Stimulated activated CD8-positive, alpha-beta memory T cell treated with anti-CD3 and anti-CD28 coated beads, Interleukin-15, amount 100 ng/mL, for 48 hours (primary cell): ENCODE results near the gene NTN5.
"Not testable (repeated sequence)": the region's sequence is repeated elsewhere in the genome, so short reads cannot be mapped to it uniquely, and the experiment has no call there.

Experiments used
- DNase-seq, 2 donors: peaks; one replicate each; pipeline ENCODE4 v3.0.0-alpha.2; 2020; ENCODE audit warnings: low read depth in 2 of 2

Gene NTN5

GRCh38 chr19:48670699-48671445 lies 1.9 kb downstream of the NTN5 start:
- no peak for DNase-seq

DNA sequence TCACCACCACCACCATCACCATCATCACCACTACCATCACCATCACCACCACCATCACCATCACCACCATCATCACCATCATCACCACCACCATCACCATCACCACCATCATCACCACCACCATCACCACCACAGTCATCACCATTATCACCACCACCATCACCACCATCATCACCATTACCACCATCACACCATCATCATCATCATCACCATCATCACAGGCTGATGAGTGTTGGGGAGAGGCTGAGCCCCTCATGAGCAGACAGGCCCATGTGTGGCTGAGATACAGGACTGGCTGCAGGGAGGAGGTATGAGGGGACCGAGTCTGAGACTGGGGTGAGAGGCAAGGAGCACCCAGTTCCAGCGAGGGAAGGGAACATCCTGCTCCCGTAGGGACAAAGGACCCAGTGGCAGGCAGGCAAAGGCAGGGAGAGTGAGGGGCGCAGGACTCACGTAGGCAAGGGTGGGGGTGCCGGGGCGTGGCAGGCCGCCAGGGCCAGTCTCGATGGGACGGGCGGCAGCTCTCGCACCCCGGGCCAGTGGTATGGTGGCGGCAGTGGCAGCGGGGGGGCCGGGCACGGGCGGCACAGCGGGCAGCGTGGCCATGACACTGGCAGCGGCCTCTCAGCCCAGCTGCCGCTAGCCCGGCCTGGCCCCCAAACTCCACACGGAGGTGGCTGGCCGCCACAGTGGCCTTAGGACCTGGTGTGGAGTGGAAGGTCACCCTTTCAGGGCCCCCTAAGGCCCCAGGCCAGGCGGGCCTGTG lies 2.7 kb downstream of the NTN5 start:
- DNase-seq: no peak

GRCh38 chr19:48668761-48669160 lies 4.1 kb downstream of the NTN5 start:
- no peak for DNase-seq

GRCh38 chr19:48668332-48668731 lies 4.5 kb downstream of the NTN5 start:
- DNase-seq: no peak

- no peak for DNase-seq
These were observed 7.0 kb downstream of the NTN5 start for GRCh38 chr19:48665786-48666185.

- DNase-seq: no peak
These were observed 8.3 kb downstream of the NTN5 start for GRCh38 chr19:48664476-48664875.

DNA sequence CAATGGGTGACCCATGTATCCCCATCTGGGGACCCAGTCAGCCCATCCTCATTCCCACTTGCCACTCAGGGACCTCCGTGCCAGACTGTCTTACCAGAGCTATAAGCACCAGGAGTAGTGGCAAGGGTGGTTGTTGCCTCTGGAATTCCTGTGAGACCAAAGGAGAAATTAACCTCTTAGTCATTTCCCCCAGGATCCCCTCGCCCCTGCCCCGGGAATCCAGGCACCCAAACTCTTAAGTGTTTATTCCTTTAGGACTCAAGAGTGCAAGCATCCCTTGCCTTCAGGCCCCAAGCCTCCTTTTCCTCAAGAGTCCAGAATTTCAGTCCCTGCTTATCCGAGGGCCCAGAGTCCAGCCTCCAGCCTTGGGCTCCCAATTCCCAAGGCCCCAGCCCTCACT lies 9.2 kb downstream of the NTN5 start:
- no peak for DNase-seq

GRCh38 chr19:48661711-48662090 lies 11.1 kb downstream of the NTN5 start:
- DNase-seq: no peak

GRCh38 chr19:48660852-48661710 lies 11.7 kb downstream of the NTN5 start:
- DNase-seq: peak; percentile 56 to 60

- DNase-seq: no peak
These were observed 13.0 kb downstream of the NTN5 start for GRCh38 chr19:48659768-48660167.

GRCh38 chr19:48658483-48658882 lies 14.3 kb downstream of the NTN5 start:
- DNase-seq: no peak

DNA sequence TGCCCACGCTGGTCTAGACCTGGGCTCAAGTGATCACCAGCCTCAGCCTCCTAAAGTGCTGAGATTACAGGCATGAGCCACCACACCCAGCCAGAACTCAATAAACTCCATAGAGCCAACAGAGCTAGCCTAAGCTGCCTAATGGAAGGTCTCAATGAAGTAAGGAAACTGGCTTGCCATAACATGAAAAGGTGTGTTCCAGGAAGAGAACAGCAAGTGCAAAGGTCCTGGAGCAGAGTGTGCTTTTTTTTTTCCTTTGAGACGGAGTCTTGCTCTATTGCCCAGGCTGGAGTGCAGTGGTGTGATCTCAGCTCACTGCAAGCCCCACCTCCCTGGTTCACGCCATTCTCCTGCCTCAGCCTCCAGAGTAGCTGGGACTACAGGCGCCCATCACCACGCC lies 15.0 kb downstream of the NTN5 start:
- not testable (repeated sequence) for DNase-seq

DNA sequence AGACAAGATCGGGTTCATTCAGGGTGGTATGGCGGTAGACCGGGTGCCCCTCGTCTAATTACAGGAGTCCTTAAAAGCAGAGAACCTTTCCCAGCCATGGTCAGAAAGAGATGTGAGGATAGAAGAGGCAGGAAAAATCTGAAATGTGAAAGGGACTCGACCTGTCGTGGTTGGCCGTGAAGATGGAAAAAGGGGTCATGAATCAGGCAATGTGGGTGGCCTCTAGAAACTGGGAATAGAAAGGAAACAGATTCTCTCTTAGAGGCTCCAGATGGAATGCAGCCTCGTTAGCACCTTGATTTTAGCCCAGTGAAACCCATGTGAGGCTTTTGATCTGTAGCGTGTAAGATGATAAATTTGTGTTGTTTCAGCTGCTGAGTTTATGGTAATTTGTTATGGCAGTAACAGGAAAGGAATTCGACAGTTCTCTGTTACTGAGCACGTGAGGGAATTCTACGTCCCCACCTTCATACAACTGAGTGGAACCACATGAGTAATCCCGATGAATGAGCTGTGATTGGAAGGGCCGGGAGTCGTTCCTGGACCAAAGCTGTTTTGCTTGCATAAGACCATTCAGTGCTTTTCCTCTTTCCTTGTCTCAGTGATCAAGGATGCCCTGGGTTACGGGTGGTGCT lies 15.9 kb downstream of the NTN5 start:
- DNase-seq: no peak

DNA sequence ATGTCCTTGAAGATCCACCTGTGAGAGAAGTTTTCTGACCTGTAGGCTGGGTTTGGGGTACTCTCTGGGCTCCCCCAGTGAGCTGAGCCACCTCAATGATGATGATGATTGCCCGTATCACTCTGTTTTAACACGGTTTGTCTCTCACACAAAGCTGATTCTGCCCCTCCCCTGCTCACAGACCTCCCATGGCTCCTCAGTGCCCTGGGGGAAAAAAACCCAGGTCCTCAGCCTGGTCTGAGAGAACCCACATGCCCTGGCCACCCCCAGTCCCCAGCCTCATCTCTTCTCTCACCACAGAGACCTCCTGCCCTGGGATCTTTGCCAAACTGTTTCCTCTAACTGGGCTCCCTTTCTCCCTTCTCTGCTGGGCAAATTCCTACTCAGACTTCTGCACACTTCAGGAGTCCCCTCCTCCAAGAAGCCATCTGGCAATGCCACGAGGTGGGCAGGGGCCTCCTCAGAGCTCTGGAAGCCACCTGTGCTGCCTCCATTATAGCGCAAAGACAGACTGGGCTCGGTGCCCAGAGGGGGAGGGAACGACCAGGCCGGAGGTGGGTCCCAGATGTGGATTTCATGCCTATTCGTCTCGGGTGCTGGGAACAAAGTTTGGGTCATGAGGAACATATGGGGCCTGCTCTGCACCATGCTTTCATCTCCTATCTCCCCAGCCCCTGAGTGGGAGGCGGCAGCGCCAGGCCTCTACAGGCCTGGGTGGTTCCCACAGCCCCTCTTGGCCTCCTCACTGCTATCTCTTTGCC lies 18.3 kb downstream of the NTN5 start:
- no peak for DNase-seq

DNA sequence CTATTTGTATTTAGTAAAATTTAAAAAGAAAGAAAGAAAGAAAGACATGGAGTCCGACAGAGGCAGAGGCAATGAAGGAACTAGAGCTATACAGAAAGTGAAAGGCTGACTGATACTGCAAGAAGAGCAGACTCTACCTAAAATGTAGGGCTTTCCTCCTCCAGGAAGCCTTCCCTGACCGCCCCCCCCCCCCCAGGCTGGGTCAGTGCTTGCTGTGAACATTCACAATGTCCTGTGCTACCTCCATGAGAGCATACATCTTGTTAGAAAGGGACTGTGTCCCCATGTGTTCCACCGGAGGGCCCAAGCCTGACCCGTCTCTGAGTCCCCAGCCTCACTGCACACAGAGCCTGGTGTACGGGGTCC lies 21.2 kb downstream of the NTN5 start:
- no peak for DNase-seq

DNA sequence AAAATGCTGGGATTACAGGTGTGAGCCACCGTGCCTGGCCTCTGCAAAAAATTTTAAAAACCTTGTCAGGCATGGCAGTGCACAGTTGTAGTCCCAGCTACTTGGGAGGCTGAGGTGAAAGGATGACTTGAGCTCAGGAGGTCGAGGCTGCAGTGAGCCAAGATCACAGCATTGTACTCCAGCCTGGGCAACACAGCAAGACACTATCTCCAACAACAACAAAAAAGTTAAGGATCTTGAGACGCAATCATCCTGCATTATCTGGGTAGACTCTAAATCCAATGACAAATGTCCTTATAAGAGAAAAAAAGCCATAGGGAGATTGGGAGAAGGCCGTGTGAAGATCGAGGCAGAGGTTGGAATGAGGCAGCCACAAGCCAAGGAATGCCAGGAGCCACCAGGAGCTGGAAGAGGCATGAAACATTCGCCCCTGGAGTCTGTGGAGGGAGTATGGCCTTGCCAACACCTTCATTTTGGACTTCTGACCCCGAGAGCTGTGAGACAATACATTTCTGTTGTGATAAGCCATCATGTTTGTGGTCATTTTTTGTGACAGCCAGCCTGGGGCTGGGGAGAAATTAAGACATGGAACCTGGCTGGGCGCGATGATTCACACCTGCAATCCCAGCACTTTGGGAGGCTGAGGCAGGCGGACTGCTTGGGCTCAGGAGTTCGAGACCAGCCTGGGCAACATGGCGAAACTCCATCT lies 21.7 kb downstream of the NTN5 start:
- no peak for DNase-seq

GRCh38 chr19:48648134-48648533 lies 24.7 kb downstream of the NTN5 start:
- no peak for DNase-seq

DNA sequence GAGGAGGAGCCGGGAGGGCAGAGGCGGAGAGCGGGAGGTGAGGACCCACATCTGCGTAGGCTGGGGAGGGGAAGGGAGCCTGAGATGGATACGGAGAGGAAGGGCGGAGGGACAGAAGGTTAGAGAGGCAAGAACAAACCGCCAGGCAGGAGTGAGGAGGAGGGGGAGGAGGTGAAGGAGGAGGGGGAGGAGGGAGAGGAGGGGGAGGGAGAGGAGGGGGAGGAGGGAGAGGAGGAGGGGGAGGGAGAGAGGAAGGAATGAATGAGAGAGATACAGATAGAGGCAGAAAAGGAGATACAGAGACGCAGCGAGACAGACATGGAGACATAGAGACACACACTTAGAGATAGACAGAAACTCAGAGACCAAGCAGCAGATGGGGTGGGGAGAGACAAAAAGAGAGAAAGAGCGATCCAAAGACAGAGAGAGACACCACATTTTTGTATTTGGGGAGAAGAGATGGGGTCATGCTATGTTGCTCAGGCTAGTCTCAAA lies 26.0 kb downstream of the NTN5 start:
- DNase-seq: no peak

- peak; percentile 83 to 84 for DNase-seq
These were observed 26.7 kb downstream of the NTN5 start, which contains the start of gene CA11 for GRCh38 chr19:48646001-48646721. Gene CA11, minus strand, starts transcription at chr19:48646187. Its CDS starts 555 bp downstream, at chr19:48645632.

DNA sequence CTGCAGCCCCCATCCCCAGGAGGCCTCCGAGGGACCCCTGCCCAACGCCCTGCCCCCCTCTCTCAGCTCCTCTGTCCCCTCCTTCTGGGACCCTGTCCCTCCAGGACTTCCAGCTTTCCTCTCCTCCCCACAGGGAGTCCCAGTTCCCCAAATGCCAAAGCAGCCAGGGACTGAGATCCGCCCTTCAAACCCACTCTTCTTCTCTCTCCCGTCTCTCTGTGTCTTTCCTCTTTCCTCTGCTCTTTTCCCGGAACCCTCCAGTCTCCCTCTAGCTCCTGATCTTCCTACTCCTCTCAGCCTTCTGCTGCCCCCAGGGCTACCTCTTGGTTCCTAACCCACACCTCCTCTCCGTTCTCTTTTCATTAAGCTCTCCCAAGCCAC lies 27.2 kb downstream of the NTN5 start:
- DNase-seq: no peak
